HG03439 (cell line): Measurements from ENCODE around the gene ITGB7.
"Not testable (repeated sequence)": the region's sequence is repeated elsewhere in the genome, so short reads cannot be mapped to it uniquely, and the experiment has no call there.

Experiments
- ATAC-seq: cut with Tn5 transposase; IDR thresholded peaks from one replicate; pipeline ENCODE4 v1.9.1; 2021; ENCODE audit warnings: mild to moderate bottlenecking, moderate library complexity; ENCODE audit not compliant: unreplicated experiment

The ITGB7 gene

GRCh38 chr12:53180931-53181645 is 26.0 kb downstream of the ITGB7 start:
- ATAC-seq = peak; percentile 45

DNA sequence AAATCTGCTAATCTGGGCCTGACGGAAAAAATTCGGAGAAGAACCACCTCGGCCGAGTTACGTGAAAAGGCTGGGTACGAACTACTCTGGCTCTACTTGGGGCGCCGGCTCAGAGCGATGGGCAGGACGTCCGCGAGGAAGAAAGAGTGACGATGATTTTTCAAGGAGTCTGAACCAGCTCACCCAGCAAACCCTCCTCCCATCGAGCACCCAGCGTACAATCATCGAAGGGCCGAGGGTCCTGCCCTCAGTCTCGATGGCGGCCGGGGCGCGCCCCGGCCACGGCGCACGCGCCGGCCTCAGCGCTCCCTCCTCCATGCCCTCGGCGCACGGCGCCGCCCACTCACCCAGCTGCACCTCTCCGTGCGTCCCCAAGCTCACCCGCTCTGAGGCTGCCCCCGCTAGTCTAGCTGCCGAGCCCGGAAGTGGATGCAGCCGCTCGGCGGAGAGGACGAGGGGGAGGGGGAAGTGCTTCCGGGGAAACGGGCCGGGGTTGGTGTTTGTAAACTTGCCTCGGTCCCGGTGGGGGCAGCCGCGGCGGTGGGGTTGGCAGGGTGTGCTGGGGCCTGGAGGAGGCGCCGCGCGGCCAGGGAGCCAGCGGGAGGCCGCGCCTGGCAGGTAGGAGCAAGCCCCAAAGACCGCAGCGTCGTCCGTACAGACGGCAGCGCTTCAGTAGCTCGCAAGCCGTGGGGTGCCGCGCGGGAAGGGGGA is 26.7 kb downstream of the ITGB7 start, which contains the start of the genes CSAD and ZNF740:
Gene CSAD, minus strand, starts transcription at position 706 of the 711 bp plus-strand sequence. CDS start 7,455 bp downstream, outside the sequence.
Gene ZNF740, plus strand, starts transcription at position 503 of the 711 bp plus-strand sequence. CDS start 1,262 bp downstream, outside the sequence.
- peak; percentile 93 for ATAC-seq

- ATAC-seq = peak; percentile 15
Observed at GRCh38 chr12:53179687-53180219, 27.3 kb downstream of the ITGB7 start.

DNA sequence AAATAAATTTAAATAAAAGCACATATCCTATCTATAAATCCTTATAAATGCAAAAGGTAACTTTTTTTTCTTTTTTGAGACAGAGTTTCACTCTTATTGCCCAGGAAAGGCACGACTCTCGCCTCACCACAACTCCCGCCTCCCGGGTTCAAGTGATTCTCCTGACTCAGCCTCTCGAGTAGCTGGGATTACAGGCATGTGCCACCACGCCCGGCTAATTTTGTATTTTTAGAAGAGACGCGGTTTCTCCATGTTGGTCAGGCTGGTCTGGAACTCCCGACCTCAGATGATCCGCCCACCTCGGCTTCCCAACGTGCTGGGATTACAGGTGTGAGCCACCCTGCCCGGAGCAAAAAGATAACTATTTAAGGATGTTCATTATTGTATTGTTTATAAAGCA is 28.2 kb downstream of the ITGB7 start:
- ATAC-seq = not testable (repeated sequence)

- ATAC-seq = not testable (repeated sequence)
Observed at GRCh38 chr12:53177447-53177846, 29.6 kb downstream of the ITGB7 start.

- ATAC-seq = no peak
Observed at GRCh38 chr12:53176750-53177149, 30.3 kb downstream of the ITGB7 start.

DNA sequence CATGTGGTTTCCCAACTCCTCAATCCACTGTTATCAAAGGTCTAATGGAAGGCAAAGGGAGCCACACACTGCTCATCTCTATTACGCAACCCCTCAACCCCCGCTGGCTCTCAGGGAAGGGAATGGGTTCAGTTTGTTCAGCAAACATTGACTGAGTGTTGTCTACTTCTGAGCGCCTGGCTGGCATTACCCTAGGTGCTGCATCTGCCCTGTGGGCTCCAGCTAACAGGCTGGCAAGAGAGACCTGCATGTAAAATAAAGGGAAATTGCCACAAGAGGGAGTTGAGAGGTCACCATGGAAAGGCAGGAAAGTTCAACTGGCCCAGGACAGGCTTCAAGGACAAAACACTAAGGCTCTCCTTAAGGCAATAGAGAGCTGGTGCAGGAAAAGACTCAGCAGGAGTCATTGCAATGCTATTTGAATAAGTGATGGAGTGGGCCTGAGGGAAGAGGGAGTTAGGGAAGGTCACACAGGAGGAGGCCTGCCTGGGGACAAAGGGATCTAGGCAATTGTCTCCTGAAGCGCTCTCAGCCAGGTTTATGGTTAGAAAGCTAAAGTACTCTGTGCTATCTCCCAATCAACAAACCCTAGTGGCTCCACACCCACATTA is 32.1 kb downstream of the ITGB7 start:
- no peak for ATAC-seq

GRCh38 chr12:53173085-53173715 is 33.9 kb downstream of the ITGB7 start:
- ATAC-seq = no peak

DNA sequence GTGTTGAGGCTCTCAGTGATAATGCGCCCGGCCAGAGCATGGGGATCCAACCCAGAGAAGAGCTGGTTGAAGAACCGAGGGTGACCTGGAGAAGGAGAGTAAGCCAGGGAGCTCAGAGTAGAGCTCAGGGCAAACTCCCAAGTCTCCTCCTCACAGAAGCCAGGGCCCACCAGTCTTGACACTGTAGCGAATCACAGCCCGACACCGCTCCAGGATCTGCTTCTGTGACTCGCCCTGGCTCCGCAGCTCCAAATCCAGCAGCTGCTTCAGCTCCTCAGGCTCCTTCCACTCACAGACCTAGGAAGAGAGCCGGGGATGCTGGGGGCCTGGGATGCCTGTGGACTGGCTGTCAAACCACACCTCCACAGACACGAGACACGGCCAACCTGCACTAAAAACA is 34.7 kb downstream of the ITGB7 start:
- ATAC-seq = no peak

- no peak for ATAC-seq
Observed at GRCh38 chr12:53171725-53172329, 35.2 kb downstream of the ITGB7 start.

DNA sequence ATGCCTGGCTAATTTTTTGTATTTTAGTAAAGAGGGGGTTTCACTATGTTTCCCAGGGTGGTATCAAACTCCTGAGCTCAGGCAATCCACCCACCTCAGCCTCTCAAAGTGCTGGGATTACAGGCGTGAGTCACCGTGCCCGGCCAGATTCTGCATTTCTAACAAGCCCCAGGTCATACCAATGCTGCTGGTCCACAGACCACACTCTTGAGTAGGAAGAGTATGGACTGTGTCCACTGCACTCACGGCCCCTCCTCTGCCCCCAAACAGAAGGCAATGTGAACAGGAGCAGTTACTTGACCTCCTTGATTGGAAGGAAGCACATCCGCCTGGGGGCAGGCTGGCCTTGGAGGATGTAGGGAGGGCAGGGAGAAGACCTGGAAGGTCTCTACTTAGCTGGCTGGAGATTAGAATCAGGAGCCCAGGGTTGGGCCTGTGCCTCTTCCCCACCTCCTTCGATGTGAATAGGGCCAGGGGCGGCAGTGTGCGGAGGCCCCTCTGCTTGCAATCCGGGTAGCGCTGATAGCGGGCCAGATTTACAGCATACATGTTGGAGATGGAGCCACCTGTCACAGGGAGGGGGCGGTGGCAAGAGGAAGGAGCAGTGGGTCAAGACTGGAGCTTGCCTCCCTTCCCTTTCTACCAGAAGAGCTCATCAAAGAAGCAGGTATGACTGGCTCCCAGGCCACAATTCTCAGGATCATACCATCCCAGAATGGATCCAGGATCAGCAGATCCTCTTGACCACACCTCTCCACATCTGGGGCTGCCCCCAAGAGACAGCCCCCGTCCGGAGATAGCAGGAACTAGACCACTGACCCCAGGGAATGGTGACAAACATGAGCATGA is 36.0 kb downstream of the ITGB7 start:
- no peak for ATAC-seq

- ATAC-seq = no peak
Observed at GRCh38 chr12:53170215-53170614, 36.8 kb downstream of the ITGB7 start.

GRCh38 chr12:53169644-53170043 is 37.4 kb downstream of the ITGB7 start:
- no peak for ATAC-seq

DNA sequence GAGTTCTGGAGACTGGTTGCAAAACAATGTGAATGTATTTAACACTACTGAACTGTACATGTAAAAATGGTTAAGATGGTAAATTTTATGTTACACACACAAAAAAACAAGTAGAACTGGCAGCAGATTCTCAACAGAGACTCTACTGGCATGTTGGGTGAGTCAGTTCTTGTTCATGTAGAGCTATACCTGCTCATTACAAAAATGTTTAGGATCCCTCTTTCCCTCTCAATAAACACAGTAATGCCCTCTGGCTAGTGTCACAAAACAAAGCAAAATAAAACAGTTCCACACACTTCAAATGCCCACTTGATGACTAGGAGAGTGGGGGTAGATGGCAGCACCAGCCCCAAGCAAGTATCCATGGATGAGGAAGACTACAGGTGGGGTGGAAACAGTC is 40.2 kb downstream of the ITGB7 start:
- no peak for ATAC-seq

DNA sequence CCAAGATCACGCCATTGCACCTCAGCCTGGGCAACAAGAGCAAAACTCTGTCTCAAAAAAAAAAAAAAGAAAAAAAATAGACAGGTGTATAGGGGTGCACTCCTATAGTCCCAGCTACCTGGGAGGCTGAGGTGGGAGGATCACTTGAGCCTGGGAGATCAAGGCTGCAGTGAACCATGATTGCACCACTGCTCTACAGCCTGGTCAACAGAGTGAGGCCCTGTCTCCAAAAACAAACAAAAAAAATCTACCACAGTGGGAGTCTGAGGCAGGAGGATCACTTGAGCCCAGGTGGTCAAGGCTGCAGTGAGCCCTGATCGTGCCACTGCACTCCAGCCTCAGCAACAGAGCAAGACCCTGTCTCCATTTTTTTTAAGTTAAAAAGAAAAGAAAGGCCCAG is 44.0 kb downstream of the ITGB7 start:
- ATAC-seq = not testable (repeated sequence)

- no peak for ATAC-seq
Observed at GRCh38 chr12:53161119-53161911, 45.7 kb downstream of the ITGB7 start.

DNA sequence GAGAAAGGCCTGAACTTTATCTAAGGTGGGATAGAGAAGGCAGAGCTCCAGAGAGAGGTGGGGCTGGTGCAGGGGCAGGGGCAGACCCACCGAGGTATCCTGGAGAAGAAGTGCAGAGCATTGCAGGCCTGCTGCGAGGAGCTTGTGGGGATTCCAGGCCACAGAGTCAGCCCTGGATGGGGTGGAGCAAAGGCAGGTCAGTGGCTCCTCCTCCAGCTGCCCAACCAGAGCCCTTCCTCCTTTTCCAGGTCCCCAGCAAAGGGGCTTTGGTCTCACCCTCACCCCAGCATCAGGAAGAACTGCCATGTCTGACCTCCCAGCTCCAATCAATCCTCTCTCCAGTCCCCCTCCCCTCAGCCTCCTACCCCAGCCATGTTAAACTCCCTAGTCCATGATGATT is 46.4 kb downstream of the ITGB7 start:
- no peak for ATAC-seq

- no peak for ATAC-seq
Observed at GRCh38 chr12:53160000-53160399, 47.1 kb downstream of the ITGB7 start.
